ENCODE data around the gene PRC1. TPM values are rescaled to one million over a fixed set of nuclear protein-coding genes. Genes with fewer than 3 reads are reported as not detected.

Gene PRC1
- total and polyA plus RNA-seq, 2 of the 13 experiments (the other 11 are each of a cell fraction or from before 2014, with no cell fraction given), result 137 to 162 TPM

DNA sequence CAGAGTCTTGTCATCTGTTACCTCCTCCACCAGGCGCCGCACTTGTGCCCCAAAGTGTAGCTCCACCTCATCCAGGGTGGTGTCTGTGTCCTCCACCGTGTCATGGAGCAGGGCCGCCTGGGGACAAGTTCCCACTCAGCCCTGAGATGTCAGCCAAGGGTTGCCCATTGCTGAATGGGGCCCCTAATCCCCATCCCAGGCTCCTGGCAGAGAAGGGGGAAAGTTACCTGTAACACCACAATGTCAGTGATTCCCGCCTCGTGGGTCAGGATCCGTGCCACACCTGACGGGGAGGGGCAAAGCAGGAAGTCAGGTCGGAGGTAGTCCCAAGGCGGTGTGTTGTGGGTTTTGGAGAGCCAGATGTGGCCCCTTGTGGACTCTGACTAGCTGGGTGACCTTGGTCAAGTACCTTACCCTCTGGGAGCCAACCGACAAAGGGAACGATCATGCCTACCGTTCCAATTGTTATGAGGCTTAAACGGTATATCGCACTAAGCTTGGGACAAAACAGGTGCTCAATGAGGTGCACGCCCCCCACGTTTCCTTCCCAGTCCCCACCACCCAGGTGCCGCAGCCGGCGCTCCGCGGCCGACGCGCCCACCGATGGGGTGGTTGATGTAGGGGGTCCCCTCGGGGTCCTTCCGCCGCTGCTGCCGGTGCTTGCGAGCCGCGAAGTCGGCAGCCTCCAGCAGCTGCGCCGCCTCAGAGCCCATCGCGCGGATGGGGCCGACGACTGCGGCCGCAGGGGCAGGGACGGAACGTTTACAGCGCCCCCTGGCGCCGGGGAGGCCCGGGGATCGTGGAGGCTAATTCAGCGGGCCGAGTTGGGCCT, 62.3 kb downstream of the PRC1 start, which contains the start of gene HDDC3 (continued):
- TF ChIP-seq ZNF615 (CRISPR knock-in tag; IDR thresholded peaks at IDR 0.05; ENCODE audit: borderline replicate concordance) (no peak), BORCS8-MEF2B (CRISPR knock-in tag; IDR thresholded peaks at IDR 0.05) (peak; percentile 71), ZBTB34 (CRISPR knock-in tag; IDR thresholded peaks at IDR 0.05) (no peak), ATF1 (CRISPR knock-in tag; IDR thresholded peaks at IDR 0.05) (no peak), FOXK1 (CRISPR knock-in tag; IDR thresholded peaks at IDR 0.05; ENCODE audit: borderline replicate concordance, low read depth) (no peak), ZNF275 (CRISPR knock-in tag; IDR thresholded peaks at IDR 0.05; ENCODE audit: borderline replicate concordance) (peak; percentile 30; the same call in 1 of the 2 replicates), ZNF616 (CRISPR knock-in tag; IDR thresholded peaks at IDR 0.05; ENCODE audit: low read depth) (peak; percentile 55; the same call in 1 of the 2 replicates), ZNF180 (CRISPR knock-in tag; IDR thresholded peaks at IDR 0.05; ENCODE audit: borderline replicate concordance, low read depth) (no peak), KLF16 (CRISPR knock-in tag; IDR thresholded peaks at IDR 0.05) (peak in 1 of 2 experiments; percentile 50; a peak in 2 of 4 replicates), ATM (IDR thresholded peaks at IDR 0.05; ENCODE audit: borderline replicate concordance) (no peak), ZSCAN22 (CRISPR knock-in tag; IDR thresholded peaks at IDR 0.05) (no peak), SAP130 (CRISPR knock-in tag; IDR thresholded peaks at IDR 0.05; ENCODE audit: low read depth) (peak; percentile 68), ZNF30 (CRISPR knock-in tag; IDR thresholded peaks at IDR 0.05) (no peak), ISL2 (CRISPR knock-in tag; IDR thresholded peaks at IDR 0.05) (peak; percentile 78), ZNF839 (CRISPR knock-in tag; IDR thresholded peaks at IDR 0.05; ENCODE audit: borderline replicate concordance) (0 out of 2 replicates have a peak, but pooled peaks have one; percentile 62), ZNF672 (CRISPR knock-in tag; IDR thresholded peaks at IDR 0.05) (0 out of 2 replicates have a peak, but pooled peaks have one; percentile 16)
- TF ChIP-seq, protein P1, sequence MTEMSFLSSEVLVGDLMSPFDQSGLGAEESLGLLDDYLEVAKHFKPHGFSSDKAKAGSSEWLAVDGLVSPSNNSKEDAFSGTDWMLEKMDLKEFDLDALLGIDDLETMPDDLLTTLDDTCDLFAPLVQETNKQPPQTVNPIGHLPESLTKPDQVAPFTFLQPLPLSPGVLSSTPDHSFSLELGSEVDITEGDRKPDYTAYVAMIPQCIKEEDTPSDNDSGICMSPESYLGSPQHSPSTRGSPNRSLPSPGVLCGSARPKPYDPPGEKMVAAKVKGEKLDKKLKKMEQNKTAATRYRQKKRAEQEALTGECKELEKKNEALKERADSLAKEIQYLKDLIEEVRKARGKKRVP (CRISPR knock-in tag; IDR thresholded peaks at IDR 0.05), result no peak
- TF ChIP-seq, protein P2, sequence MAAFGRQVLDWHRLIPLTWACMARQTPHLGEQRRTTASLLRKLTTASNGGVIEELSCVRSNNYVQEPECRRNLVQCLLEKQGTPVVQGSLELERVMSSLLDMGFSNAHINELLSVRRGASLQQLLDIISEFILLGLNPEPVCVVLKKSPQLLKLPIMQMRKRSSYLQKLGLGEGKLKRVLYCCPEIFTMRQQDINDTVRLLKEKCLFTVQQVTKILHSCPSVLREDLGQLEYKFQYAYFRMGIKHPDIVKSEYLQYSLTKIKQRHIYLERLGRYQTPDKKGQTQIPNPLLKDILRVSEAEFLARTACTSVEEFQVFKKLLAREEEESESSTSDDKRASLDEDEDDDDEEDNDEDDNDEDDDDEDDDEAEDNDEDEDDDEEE (CRISPR knock-in tag; IDR thresholded peaks at IDR 0.05), result no peak
- TF ChIP-seq, protein P3, sequence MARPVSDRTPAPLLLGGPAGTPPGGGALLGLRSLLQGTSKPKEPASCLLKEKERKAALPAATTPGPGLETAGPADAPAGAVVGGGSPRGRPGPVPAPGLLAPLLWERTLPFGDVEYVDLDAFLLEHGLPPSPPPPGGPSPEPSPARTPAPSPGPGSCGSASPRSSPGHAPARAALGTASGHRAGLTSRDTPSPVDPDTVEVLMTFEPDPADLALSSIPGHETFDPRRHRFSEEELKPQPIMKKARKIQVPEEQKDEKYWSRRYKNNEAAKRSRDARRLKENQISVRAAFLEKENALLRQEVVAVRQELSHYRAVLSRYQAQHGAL (CRISPR knock-in tag; IDR thresholded peaks at IDR 0.05; ENCODE audit: not compliant biosample characterization), result peak; percentile 69
- TF ChIP-seq, protein P4, sequence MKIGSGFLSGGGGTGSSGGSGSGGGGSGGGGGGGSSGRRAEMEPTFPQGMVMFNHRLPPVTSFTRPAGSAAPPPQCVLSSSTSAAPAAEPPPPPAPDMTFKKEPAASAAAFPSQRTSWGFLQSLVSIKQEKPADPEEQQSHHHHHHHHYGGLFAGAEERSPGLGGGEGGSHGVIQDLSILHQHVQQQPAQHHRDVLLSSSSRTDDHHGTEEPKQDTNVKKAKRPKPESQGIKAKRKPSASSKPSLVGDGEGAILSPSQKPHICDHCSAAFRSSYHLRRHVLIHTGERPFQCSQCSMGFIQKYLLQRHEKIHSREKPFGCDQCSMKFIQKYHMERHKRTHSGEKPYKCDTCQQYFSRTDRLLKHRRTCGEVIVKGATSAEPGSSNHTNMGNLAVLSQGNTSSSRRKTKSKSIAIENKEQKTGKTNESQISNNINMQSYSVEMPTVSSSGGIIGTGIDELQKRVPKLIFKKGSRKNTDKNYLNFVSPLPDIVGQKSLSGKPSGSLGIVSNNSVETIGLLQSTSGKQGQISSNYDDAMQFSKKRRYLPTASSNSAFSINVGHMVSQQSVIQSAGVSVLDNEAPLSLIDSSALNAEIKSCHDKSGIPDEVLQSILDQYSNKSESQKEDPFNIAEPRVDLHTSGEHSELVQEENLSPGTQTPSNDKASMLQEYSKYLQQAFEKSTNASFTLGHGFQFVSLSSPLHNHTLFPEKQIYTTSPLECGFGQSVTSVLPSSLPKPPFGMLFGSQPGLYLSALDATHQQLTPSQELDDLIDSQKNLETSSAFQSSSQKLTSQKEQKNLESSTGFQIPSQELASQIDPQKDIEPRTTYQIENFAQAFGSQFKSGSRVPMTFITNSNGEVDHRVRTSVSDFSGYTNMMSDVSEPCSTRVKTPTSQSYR (CRISPR knock-in tag; IDR thresholded peaks at IDR 0.05; ENCODE audit: borderline replicate concordance), result no peak

All from HepG2 (cell line).